Cerebellar nuclear complex (tissue), 1 donor: ENCODE results near the gene LIN28B.
"Not testable (repeated sequence)": the region's sequence is repeated elsewhere in the genome, so short reads cannot be mapped to it uniquely, and the experiment has no call there.

Experiments
- DNase-seq, 2 experiments: peaks; one replicate each; lab custom pipeline; 2025; lab: John Stamatoyannopoulos, UW

Gene LIN28B

DNA sequence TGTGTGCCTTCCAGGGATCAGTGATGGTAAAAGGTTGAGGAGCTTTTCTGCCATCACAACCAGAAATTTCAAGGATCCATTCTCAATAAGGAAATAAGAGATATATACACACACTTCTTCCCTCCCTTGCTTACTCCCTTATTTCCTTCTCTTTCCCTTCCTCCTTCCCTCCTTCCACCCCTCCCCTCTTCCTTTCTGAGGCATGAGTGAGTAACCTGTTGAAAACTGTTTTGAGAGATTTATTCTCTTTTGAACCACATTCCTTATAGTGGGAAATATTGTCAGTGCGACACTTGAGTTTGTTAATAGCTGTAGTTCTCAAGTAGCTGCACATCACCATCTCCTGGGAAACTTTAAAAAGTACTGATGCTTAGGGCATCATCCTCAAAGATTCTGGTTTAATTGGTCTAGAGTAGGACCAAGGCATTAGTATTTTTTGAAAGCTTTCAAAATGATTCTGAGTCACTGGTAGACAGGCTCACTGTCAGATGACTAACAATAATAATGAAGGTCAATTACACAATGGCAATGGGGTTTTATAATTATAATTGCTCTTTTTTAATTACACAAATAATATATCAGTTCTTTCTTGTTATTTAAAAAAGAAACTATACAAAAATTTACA is 113.0 kb downstream of the LIN28B start:
- no peak for DNase-seq

DNA sequence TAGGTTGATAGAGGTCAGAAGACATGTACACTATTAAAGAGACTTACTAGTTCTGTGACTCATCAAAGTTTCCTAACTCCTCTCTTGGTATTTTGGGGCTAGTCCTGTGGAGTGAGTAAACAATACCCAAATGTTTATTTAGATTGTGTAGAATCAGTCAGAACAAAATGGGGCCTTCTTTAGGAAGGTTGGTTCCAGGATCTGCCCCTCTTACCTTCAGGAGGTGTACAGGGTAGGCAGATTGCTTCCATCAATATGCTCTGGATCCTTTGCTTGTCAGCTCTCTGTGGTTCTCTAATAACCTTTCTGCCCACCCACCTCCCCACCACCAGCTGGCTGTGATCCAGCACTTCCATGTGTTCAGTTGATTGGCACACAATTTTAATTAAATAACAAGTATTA is 115.9 kb downstream of the LIN28B start:
- DNase-seq, result no peak

DNA sequence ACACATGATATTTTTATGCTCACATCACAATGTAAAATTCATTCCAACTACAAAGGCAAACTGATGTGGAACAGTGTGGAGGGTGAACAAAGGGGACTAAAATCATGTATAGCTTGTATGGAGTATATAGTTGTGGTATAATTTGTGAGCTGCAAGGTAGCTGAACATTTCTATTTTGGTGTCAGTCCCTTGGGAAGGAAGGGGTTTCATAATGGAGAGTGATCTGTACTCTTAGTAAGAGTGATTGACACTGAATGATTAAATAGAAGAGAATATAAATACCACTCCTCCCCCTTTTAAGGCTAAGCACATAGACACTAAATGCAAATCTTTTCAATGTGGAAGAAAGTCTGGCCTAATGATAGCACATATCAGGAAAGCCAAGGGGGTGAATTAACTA is 118.3 kb downstream of the LIN28B start:
- DNase-seq, result no peak

DNA sequence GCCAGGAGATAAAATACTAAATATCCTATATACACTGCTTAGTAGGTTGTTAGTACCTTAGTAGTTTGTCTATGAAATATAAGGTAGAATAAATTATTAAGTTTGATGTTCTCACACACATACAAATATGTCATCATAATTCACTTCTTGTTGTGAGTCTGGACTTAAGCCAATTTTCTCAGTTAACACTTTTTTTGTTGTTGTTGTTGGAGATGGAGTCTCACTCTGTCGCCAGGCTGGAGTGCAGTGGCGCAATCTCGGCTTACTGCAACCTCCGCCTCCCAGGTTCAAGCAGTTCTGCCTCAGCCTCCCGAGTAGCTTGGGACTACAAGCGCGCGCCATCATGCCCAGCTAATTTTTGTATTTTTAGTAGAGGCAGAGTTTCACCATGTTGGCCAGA is 119.5 kb downstream of the LIN28B start:
- not testable (repeated sequence) for DNase-seq

DNA sequence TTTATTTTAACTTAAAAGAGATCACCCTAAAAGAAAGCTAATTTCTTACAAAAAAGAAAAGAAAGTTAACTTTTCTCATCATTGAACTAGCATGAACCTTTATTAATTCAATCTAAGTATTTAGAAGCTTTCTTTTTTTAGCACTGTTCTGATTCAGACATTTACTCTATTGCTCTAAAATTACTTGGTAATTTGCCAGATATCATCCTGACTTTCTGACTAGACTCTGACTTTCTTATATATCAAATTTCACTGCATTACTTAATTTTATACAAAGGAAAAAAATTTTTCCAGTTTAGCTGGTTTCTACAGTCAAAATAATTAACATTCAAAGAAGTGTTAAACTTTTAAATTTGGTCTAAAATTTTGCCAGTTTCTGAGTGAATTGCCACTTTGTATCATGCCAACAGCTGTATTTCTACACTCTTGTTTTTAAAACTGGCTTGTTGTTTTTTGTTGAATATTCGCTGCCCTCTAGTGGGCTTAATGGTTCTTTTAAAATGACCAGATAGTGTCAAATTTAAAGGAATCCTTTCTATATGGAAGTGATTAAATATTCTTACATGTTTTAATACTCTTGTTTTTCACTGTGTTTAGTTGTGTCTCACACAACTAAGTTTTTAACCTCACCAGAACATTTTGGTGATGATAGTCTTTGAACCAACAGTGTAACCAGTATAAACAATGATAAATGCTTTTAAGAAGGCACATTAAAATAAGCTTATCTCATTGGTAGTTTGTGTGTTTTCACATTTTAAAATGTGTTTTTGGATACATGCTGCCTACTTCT is 120.9 kb downstream of the LIN28B start:
- DNase-seq, result no peak

DNA sequence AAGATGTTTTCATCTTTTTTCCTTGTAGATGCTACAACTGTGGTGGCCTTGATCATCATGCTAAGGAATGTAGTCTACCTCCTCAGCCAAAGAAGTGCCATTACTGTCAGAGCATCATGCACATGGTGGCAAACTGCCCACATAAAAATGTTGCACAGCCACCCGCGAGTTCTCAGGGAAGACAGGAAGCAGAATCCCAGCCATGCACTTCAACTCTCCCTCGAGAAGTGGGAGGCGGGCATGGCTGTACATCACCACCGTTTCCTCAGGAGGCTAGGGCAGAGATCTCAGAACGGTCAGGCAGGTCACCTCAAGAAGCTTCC is 121.4 kb downstream of the LIN28B start:
- no peak for DNase-seq

DNA sequence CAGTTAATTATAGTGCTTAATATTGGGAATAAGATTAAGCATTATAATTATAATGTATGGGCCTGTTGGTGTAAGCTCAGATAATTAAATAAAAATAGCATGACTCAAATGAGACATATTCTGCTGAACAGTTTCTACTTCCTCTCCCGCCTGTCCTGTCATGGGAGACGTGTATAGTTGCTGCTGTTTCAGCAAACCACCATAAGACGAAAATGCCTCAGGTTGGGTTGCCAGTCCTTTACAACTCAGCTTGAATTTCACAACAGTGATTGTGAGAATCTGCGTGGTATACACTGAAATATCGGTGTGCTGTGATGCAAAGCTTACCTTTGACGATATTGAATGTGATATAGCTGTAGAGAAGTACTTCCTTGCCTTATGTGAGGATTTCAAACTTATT is 123.4 kb downstream of the LIN28B start:
- DNase-seq, result no peak

DNA sequence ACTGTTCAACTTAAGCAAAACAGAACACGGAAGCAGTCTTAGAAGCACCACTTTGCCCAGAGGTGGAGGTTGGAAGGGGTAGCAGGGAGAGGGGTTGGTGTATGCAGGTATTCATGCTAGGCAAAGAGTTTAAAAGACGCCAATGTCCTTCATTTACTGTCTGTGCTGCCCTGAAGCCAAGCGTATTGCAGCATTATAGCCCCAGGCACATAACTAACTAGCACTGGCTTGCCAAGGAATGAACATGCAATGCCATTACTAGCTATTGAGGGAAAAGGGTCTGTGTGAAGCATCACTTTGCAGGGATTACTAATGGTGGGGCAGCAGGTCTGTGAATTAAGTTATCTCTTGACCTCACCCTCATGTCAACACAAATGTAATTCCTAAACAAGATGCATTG is 124.8 kb downstream of the LIN28B start:
- DNase-seq, result not testable (repeated sequence)

DNA sequence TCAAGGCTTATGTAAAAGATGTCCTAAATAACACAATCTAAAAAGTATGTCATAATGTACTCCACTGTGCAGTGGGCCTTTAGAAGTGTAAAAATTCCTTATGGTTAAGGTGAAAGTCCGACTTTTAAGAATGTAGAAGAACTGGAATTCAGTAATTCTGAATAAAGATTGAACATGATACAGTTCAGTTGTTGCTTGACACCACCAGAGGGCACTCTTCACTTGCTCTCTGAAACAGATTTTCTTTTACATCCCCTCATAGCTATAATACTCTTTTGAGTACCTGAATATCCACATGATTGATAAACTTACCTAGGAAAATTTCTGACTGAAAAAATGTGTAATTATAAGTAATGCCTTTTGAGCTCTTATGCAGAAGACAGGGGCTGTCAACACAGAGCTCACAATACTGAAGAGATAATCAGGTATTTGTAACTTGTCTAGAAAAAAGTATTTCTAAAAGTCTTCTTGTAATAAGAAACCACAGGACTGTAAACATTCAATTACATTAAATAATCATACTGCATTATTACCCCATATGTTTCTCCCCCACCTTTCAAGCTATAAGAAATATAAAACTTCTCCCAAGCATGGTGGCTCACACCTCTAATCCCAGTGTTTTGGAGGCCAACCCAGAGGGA is 130.8 kb downstream of the LIN28B start:
- DNase-seq, result no peak

DNA sequence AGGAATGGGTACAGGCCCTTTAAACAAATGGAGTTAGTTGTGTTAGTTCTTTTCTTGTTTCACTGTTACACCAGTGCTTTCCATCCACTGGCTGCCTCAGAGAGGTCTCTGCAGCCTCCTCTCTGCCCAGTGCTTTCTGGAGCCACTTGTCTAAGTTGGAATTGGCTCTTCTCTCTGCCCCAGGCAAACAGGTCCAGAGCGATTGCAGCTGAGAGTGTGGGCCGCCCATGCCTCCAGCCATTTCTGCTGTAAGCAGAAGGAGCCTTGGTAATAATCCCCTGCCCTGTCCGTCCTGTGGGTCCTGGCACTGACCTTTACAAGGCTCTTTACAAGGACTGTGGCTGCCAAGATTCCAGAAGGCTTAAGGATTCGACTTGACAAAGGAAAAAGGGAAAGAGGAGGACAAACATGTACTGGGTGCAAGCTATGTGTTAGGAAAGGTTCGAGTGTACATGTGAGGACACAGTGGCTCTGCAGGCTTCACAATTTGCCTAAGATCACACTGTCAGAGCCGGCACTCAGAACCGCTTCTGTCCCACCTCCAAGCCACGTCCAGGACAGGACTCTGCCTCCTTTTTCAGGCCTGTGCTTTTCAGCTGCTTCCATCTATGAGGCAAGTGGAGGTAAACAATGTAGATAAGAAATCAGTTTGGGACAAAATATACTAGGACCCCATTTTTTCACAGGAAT is 134.4 kb downstream of the LIN28B start:
- no peak for DNase-seq

DNA sequence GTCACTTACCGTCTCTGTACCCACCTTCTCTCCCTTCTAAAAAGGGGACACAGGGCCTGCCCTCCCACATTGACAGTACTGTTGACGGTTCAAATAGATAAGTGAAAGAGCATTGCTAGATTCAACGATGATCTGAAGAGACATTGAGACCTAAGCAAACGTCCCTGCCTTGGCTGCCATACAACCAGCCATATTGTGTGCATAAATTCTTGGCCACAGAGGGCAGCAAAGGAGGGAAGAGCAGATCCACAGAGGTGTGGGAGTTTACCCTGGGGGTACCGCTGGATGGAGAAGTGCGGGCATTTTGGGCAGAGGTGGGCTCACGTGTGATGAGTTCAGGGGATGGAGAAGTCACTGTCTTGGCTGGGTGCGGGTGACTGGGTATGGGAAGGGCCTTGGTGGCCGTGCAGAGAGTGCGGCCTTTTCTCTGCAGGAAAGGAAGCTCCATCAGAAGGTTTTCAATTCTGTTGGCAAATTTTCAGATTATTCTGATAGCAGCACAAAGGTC is 137.3 kb downstream of the LIN28B start:
- no peak for DNase-seq

DNA sequence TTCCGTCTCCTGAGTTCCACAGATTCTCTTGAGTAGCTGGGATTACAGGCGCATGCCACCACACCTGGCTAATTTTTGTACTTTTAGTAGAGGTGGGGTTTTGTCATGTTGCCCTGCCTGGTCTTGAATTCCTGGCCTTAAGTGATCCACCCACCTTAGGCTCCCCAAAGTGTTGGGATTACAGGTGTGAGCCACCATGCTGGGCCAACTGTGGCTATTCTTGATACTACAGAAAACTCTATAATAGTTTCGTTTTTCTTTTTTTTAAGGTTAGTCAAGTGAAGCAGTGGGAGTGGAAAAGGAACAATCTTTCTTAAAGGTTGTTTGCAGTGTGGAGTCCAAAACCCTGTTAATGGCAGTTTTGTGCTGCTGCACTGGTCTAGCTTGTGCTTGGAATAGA is 138.2 kb downstream of the LIN28B start:
- DNase-seq, result no peak

DNA sequence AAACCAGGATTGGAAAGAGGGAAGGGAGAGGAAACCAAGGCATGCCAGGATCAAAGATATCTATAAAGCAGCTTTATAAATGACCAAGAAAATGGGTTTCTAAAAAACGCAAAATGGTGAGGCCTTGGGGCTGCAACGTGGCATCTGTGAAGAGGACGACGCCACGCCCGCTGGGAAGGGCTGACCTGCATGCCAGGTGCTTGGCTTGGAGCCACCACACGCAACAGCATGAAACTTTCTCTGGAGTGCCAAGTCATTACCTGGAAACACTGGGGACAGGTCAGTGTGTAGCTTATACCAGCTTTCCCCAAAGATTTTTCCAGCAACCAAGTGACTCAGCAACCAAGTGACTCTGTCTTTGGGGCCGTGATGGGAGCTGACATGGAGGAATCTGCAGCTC is 140.4 kb downstream of the LIN28B start:
- DNase-seq, result no peak

DNA sequence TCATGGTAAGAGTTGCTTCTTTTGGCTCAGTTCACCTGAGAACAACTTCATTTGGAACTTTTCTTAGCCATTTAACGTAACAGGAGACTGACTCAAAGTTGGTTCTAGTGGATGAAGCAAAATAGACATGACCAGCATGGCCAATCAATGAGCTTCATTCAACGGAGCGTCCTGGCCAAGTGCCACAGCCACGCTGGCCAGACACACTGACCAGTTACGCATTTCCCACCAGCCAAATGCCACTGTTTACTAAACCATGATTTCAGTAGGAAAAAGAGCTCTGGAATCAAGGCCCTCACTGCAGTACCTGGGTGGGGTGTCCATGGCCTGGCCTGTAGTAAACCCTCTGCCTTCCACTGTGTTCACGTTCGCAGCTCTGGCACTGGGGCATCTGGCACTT is 142.5 kb downstream of the LIN28B start:
- DNase-seq, result no peak

DNA sequence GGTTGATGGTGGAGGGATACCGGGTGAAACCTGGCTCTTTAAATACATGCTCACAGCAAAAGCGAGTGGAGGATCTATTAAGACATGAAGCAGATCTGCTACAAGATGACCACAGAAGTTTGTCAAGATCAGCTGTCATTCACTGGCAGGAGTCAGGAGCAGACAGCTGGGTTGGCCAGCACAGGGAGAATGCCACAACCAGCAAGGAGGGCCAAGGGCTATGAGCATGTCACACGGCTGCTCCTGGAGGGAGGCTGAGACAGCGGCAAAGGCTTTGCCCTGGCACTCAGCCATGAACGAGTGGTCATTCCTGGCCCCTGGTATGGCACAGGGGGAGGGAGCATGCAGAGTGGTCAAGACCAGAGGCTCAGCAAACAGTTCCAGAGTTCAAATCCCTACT is 145.3 kb downstream of the LIN28B start:
- DNase-seq, result no peak

DNA sequence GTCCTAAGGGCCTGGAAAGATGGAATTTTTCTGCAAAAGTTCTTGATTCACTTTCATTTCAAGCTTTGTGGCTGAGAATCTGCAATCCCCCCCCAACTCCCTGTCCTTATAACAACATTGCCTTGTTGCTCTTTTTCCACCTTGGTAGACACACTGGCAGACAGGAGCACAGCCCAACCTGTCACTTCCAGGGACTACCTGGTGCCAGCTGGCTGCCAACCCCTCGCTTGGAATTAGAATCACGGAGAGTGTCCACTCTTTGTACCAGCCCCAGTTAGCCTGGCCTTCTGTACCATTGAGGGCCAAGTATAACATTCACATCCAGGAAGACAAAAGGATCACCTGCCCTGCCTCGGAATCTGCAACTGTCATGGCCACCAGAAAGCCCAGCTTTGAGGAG is 148.2 kb downstream of the LIN28B start:
- DNase-seq, result no peak

DNA sequence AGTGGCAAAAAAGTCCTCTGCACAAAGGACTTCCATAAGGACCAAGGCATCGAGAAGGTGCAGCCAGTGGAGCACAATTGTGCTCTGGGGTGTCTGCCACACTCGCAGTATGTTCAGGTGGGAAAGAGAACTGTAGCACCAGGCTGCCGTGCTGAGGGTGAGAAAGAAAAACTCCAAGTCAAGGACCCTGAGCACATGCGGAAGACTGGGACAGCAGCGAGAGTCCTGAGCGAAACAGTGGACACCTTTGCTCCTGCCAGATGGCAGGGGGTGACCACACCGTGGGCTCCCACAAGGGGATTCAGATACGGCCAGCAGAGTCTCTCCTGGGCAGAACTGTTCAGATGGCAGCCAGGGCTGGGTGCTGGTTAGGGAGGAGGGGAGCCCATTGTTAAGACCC is 149.4 kb downstream of the LIN28B start:
- DNase-seq, result no peak

DNA sequence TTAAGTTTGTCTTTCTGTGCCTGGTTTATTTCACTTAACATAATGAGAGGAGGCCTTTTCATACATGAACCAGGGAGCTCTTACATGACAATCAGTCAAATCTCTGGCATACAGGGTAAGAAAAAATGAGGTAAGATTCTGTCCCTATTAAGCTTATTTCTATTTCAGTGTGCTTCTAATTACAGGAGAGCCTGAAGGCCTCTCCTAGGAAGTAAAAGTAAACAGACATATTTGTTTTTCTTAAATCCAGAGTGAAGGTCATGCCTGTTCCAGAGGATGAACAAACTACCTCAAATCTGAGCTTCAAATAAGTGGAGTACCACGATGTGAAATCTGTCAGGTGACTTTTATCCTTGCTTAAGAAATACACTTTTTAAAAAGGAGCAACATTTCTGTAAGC is 150.3 kb downstream of the LIN28B start:
- DNase-seq, result no peak

DNA sequence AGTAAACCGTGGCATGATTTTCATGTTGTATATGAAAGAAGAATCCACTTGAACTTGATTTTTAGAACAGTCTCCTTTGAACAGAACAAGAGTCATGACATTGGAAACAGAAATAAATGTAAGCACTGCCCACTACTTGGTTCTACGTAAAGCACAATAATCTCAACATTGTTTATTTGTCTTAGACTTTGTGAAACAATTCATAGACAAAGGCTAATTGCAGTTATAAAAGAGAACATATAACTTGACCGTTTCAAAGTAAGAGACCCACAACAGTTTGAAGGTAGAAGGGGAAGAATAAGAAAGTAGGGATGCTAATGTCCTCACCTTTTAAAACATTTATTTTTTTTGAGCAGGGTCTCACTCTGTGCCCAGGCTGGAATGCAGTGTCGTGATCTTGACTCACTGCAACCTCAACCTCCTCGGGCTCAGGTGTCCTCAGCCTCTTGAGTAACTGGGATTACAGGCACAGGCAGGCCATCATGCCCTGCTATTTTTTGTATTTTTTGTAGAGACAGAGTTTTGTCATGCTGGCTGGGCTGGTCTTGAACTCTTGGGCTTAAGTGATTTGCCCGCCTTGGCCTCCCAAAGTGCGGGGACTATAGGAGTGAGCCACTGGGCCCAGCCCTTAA is 151.8 kb downstream of the LIN28B start:
- no peak for DNase-seq

DNA sequence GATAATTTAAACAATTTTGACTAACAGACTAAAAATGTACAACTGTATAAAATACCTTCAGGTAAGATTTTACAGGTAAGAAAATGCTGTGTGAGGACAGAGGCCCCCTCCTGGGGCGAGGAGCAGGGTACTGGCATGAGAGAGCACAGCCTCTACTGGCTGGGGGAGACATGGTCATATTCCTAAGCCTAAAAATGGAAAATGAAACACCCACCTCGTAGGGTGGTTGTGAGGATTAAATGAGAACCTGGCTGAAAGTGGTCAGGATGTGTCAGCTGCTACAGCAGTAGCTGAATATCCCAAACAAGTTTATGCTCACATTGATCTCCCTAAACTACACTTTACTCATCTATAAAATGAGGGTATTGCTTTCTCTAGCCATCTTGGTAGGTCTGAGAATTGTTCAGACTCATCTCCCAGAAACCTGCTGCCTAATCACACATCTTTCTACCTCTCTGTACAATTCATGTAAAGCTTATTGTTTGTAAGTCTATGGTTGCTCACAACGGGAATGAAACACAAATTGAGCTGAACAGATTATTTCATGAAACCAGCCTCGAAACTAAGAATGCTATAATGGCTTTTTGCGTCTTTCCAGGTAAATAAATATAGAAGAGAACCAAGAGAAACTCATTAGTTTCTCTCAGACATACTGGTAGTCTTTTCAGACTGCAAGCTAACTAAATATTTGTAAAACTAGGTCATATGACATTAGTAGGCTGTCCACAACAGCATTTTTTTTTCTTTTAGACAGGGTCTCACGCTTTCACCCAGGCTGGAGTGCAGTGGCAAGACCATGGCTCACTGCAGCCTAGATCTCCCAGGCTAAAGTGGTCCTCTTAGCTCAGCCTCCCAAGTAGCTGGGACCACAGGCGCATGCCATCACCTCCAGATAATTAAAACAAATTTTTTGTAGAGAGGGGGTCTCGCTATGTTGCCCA is 153.3 kb downstream of the LIN28B start:
- DNase-seq, result no peak

DNA sequence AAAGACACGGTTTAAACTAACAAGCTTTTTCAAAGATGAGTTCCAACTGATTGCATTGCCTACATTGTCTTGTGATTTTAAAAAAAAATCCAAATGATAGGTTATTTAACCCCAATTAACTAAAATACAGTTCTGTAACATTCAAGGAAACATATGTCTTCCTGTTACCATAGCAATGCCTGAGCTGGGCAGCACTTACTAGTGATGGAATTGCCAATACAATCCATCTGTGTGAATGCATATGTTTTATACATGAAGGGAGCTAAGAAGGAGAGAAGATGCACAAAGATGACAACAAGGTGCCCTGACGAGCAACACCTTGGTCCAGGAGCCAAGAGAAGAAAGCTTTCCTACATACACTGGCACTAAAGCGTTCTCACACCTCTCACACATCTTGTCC is 154.2 kb downstream of the LIN28B start:
- DNase-seq, result no peak
